ENCODE results near the gene NSL1.

- no peak for TF ChIP-seq CTCF (IDR thresholded peaks at IDR 0.05)
- TF ChIP-seq POLR2A (IDR thresholded peaks at IDR 0.05): no peak
- no peak for TF ChIP-seq POLR2AphosphoS5 (IDR thresholded peaks at IDR 0.05)
These were observed 93.0 kb downstream of the NSL1 start for GRCh38 chr1:212698467-212699103.
